Left renal cortex interstitium (tissue), 4 donors: ENCODE results near the gene ANKRD42. TPM values are rescaled to one million over a fixed set of nuclear protein-coding genes. Genes with fewer than 3 reads are reported as not detected.
"Not testable (repeated sequence)": the region's sequence is repeated elsewhere in the genome, so short reads cannot be mapped to it uniquely, and the experiment has no call there.

Source experiments
- DNase-seq, 4 donors: peaks; one replicate each; pipeline ENCODE4 v3.0.0-alpha.2; 2013; ENCODE audit warnings: low read depth in 4 of 4, low spot score in 2 of 4, missing footprints in 1 of 4
- polyA plus RNA-seq, 4 donors: library from polyadenylated mRNA; unstranded; fragments of 120-200 nt; gene quantifications; one replicate each; pipeline ENCODE4 v1.2.1, GENCODE V29; 2013; ENCODE audit not compliant: insufficient read length in 4 of 4

The ANKRD42 gene
- polyA plus RNA-seq, 4 donors = 16.5 to 20.3 (median 17.4) TPM

- no peak for DNase-seq
Measured at GRCh38 chr11:83223457-83223856, 29.9 kb downstream of the ANKRD42 start.

DNA sequence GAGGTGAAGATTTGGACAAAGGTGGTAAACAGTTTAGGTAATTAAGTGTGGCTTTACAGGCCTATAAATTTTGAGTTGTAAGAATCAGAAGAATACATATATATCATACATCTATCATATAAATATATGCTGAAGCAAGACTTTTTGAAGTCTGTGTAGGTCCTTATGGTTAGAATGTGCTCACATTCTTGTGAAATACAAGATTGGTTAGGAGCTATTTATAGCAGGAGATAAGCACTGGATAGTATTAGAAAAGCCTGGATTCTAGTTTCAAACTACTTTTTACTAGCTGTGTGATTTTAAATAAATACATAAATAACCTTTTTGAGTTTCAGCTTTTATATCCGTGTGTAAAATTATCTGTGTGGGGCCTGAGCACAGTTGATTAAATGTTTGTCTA is 42.3 kb downstream of the ANKRD42 start:
- DNase-seq = no peak

- DNase-seq = no peak
Measured at GRCh38 chr11:83238111-83238510, 44.6 kb downstream of the ANKRD42 start.

DNA sequence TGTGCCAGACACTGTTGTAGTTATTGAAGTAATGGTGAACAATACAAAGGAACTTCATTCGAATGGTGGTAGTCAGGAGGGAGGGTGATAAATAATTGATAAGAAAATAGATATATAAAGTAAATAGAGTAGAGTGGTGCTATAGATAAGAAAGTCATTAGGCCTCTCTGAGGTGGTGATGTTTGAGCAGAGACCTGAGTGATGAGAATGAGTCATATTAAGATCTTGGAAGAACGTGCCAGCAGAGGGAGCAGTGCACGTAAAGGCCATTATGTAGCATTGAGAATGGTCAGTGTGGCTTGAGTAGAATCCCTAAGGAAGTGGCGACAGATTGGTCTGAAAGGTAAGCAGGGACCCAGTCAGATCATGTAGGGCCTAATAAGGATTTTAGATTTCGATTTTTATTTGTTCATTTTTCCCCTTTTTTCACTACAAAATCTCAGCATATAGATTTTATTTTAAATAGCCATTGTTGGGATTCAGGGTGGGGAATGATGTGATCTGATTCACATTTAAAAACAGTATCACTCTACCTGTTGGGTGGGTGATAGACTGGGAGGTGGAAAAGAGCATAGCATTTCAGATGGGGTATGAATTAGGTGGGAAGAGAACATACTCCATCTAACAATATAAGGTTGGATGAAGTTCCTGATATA is 47.9 kb downstream of the ANKRD42 start:
- peak in 2 of 4 donors; percentile 10 to 28 for DNase-seq

GRCh38 chr11:83249445-83249844 is 55.9 kb downstream of the ANKRD42 start:
- DNase-seq = no peak

- peak in 2 of 4 donors; percentile 6 to 9 for DNase-seq
Measured at GRCh38 chr11:83249972-83250593, 56.6 kb downstream of the ANKRD42 start.

DNA sequence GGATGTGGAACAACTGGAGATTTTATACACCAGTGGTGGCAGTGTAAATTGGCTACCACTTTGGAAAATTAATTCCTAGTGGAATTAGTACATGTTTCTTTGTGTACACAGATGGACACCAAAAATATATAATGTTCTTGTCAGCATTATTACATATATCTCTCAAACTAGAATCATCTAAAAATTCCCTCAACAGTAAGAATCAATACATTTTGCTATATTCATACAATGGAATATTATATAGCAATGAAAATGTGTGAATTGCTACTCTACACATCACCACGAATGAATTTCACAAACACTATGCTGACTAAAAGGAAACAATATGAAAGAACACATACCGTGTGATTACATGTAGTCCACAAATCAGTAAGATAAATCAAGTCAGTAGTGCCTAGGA is 58.8 kb downstream of the ANKRD42 start:
- no peak for DNase-seq

DNA sequence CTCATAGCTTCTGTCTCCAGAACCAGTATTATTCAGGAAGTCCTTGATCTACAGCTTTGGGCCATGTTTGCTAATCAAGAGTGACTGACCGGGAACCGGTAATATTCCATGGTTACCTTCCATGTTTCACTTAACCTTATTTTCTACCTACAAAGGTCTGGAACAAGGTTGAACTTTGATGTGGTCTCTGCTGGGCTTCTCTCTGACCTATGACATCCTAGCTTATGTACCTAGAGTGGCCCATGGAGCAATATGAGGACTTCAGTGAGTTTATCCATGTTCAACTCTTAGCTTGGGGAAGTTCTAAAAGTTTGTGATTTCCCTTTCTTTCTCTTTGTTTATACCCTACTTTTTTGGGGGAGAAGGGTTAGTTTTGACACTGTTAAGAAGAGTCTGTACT is 59.4 kb downstream of the ANKRD42 start:
- DNase-seq = no peak

DNA sequence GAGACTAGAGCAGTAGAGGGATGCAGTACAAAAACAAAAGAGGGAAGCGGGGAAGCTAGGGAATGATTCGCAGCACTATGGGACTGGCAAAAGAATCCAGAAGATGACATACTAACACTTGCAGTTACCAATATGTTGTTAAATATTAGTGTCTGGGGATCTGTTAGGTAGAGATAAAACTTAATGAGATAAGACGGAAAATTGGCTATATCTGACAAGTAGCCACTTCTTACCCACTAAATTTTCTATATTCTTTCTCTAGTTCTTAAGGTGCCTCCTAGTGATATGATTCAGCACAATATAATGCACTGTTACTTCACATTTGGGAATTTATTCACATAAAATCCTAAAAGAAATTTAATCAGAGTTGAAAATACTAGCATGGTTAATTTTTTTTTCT is 61.9 kb downstream of the ANKRD42 start:
- no peak for DNase-seq

DNA sequence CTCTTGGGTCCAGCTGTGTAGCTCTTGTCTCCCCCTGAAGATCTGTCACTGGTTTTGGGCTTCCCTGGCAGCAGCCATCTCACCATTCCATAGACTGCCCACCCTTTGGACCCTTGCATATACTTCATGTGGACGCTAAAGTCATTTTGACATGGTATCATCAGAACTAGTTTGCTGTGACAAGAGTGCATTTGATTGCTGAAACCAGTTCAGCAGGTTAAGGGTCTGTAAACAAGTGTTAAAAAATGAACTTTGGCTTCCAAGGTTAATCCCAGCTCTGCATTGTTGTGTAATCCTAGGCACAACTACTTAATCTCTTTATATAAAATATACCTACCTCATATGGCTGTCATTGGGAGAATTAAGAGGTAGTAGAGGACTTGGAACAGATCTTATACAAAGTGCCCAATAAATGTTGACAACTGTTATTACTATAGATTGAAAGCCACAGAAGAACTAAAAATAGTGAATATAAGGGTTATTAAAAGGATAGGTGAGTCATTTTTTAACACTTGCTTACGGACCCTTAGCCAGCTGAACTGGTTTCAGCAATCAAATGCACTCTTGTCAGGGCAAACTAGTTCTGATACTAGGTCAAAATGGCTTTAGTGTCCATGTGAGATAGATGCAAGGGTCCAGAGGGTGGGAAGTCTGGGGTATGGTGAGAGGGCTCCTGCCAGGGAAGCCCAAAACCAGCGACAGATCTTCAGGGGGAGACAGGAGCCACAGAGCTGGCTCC is 63.3 kb downstream of the ANKRD42 start:
- no peak for DNase-seq

DNA sequence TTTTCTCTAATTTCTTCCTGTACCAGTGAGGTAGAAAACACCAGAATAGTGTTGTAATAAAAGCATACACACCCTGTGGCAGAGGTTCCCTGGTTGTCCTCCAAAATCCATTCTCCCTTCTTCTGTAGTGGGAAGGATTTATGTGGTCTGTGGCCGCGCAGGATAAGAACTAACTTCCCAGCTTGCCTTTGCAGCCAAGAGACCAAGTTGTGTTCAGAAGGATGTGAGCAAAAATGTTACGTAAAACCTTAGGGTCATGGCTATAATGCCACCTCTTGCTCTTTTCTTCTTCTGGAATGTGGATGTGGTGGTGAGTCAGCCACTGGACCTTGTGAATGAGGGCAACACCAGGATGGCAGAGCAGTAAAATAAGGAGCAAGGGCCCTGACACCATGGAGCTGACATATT is 64.3 kb downstream of the ANKRD42 start:
- DNase-seq = no peak

DNA sequence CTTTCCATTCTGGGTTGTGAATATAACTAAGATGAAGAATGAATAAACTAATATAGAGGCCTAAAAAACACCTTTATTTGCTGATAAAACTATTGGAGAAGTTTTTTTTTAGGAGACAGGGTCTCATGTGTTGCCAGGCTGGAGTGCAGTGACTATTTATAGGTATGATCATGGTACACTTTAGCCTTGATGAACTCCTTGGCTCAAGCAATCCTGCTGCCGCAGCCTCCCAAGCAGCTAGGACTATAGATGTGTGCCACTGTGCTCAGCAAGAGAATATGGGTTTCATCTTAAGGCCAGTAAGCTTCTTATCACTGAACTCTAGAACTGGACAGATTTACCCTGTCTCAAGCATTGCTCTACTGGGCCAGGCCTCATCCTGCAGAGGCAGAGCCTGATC is 66.0 kb downstream of the ANKRD42 start:
- no peak for DNase-seq

GRCh38 chr11:83265331-83265730 is 71.8 kb downstream of the ANKRD42 start:
- DNase-seq = no peak

GRCh38 chr11:83269080-83269479 is 75.6 kb downstream of the ANKRD42 start:
- DNase-seq = not testable (repeated sequence)

- DNase-seq = not testable (repeated sequence)
Measured at GRCh38 chr11:83271734-83272133, 78.2 kb downstream of the ANKRD42 start.

DNA sequence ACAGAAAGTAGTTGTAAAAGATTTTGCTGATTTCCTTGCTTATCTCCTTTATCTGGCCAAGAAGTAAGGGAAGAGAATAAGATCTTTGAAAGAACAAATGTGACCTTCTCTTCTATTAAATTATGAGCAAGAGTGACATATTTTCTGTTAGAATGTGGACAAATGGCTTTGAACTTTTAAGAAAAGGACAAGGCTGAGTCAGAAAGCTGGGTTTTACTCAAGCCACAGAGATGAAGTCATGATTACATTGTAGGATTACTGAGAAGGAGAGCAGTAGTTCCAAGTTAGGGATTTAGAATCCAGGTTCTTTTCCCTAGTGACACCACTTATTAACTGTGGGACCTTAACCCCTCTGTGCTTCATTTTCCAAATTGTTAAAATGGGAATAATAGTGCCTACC is 79.1 kb downstream of the ANKRD42 start:
- DNase-seq = no peak

DNA sequence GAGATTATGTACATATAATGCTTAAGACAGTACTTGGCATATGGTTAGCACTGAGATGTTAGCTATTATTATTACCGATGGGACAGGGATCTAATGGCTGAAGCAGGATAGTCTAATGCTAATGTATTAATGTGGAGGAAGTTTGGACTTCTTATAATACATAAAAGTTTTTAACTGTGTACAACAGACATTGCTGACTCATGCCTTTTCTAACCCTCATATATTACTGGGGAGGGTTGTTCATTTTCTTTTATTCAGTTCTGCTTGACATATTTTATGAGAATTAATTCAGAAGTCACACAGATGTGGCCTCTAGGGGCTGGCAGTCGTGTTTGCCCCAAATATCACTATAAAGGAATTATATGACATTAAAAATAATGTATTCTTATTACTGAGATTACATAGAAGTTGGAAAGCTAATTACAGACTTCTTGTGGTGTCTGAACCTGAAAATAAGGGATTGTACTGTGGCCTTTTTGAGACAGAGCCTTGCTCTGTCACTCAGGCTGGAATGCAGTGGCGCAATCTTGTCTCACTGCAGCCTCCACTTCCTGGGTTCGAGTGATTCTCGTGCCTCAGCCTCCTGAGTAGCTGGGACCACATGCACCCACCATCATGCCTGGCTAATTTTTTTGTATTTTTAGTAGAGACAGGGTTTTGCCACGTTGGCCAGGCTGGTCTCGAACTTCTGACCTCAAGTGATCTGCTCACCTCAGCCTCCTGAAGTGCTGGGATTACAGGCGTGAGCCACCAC is 82.6 kb downstream of the ANKRD42 start:
- DNase-seq = no peak

DNA sequence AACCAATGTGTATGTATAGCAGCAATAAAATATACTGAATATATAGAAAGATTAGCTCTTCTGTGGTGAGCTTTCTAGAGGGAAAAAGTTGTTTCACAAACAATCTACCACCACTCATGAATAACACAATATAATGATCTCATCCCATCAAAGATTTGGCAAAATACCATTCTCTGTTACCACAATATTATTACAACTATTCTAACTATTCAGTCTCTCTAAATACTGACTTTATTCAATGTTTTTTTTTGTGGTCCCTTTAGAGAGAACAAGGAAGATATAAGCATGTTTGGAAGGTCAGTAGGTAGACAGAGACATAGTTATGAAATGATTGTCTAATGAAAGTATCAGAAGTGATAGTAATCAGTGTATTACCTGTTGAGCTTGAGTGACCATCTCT is 84.8 kb downstream of the ANKRD42 start:
- no peak for DNase-seq

DNA sequence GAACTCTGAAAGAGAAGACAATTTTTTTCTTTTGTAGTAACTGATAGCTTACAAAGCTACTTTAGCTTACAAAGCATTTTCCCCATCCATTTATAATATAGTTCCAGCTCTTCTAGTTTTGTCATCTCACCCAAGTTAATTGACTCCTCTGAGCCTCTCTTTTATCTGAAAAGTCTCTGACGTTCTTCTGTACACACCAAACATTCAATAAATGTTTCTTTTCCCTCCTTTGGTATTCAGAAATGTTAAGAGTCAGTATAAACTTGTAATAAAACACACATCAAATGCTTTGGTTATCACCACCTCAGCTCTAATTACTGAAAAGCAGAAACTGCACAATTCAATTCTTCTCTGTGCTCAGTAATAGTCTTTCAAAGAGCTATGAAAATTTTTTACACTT is 86.7 kb downstream of the ANKRD42 start:
- DNase-seq = no peak

- DNase-seq = no peak
Measured at GRCh38 chr11:83282084-83282716, 88.7 kb downstream of the ANKRD42 start.
